H1 (cell line): Measurements from ENCODE around the gene SLC37A1. TPM values are rescaled to one million over a fixed set of nuclear protein-coding genes. Genes with fewer than 3 reads are reported as not detected.

Source experiments
- CTCF ChIA-PET: fragments of 300-600 bp; sonication (Branson Sonifier 250); formaldehyde crosslinking; loops from one replicate; lab custom pipeline; 2021; ENCODE audit not compliant: partially characterized antibody; lab: Charles Lee
- POLR2A ChIA-PET: fragments of 300-600 bp; sonication (Branson Sonifier 250); formaldehyde crosslinking; loops from one replicate; lab custom pipeline; 2021; ENCODE audit warnings: inconsistent platforms; ENCODE audit not compliant: partially characterized antibody; lab: Charles Lee
- DNase-seq, 2 experiments: peaks; one replicate each; pipeline versions ENCODE4 v3.0.0 to v3.0.0-alpha.2; 2010 to 2022; ENCODE audit warnings: low spot score in 2 of 2, low read depth in 1 of 2, mixed read lengths in 1 of 2
- FAIRE-seq: peaks from 2 replicates; lab custom pipeline; 2011; peaks lifted over from hg19 to GRCh38; lab: Jason Lieb, UNC
- H2AFZ ChIP-seq: 2 replicates; pipeline ENCODE4 v1.8.1; 2012; ENCODE audit warnings: low read length, inconsistent platforms
- H2AK5ac ChIP-seq: 2 replicates; pipeline ENCODE4 v1.6.1; 2013; ENCODE audit warnings: low read depth, low read length
- H2BK120ac ChIP-seq: replicated peaks from 2 replicates; pipeline ENCODE3; 2013; ENCODE audit warnings: low read depth, low read length, inconsistent platforms
- H2BK12ac ChIP-seq: 2 replicates; pipeline ENCODE4 v1.6.1; 2013; ENCODE audit warnings: low read depth, low read length
- H2BK15ac ChIP-seq: 2 replicates; pipeline ENCODE4 v1.6.1; 2013; ENCODE audit warnings: low read length
- H2BK20ac ChIP-seq: 2 replicates; pipeline ENCODE4 v1.6.1; 2013; ENCODE audit warnings: low read length
- H2BK5ac ChIP-seq: 2 replicates; pipeline ENCODE4 v1.6.1; 2013; ENCODE audit warnings: low read depth, low read length
- H3K14ac ChIP-seq: 2 replicates; pipeline ENCODE4 v1.6.1; 2013; ENCODE audit warnings: inconsistent platforms; ENCODE audit not compliant: insufficient read length
- H3K18ac ChIP-seq: 2 replicates; pipeline ENCODE4 v1.6.1; 2013; ENCODE audit warnings: low read length; ENCODE audit errors: extremely low read depth
- H3K23ac ChIP-seq: 2 replicates; pipeline ENCODE4 v1.6.1; 2013; ENCODE audit warnings: inconsistent platforms; ENCODE audit not compliant: insufficient read length
- H3K23me2 ChIP-seq: 2 replicates; pipeline ENCODE4 v1.6.1; 2013; ENCODE audit warnings: low read depth, low read length
- H3K27ac ChIP-seq: 2 replicates; pipeline ENCODE4 v1.6.1; 2011; ENCODE audit warnings: low read depth, low read length, inconsistent platforms
- H3K27me3 ChIP-seq, 4 experiments: replicated peaks in 1 of 4; 1 replicate in 1 of 4; 2 replicates in 3 of 4; pipeline versions ENCODE4 v1.6.1 to v1.8.1; 2011 to 2013; ENCODE audit warnings: low read length in 3 of 4, mild to moderate bottlenecking in 3 of 4, inconsistent platforms in 2 of 4, mixed read lengths in 2 of 4, moderate library complexity in 1 of 4; ENCODE audit not compliant: control insufficient read depth in 3 of 4, insufficient read depth in 3 of 4; ENCODE audit errors: extremely low read depth in 1 of 4
- H3K36me3 ChIP-seq, 4 experiments: 2 replicates each; pipeline versions ENCODE4 v1.6.1 to v1.8.1; 2011 to 2013; ENCODE audit warnings: mild to moderate bottlenecking in 4 of 4, low read length in 3 of 4, moderate library complexity in 2 of 4, control low read depth in 1 of 4, inconsistent platforms in 1 of 4; ENCODE audit not compliant: insufficient read depth in 4 of 4, control insufficient read depth in 2 of 4
- H3K4ac ChIP-seq: replicated peaks from 2 replicates; pipeline ENCODE3; 2013; ENCODE audit warnings: low read length, low read depth, mixed read lengths, inconsistent platforms; ENCODE audit not compliant: insufficient read length
- H3K4me1 ChIP-seq, 4 experiments: replicated peaks in 1 of 4; 1 replicate in 1 of 4; 2 replicates in 3 of 4; pipeline versions ENCODE4 v1.6.1 to v1.8.1; 2011 to 2013; ENCODE audit warnings: low read length in 3 of 4, inconsistent platforms in 2 of 4, mixed read lengths in 1 of 4; ENCODE audit not compliant: insufficient read depth in 4 of 4, control insufficient read depth in 3 of 4
- H3K4me2 ChIP-seq, 2 experiments: 2 replicates each; pipeline versions ENCODE4 v1.6.1 to v1.8.1; 2011 to 2013; ENCODE audit warnings: low read depth in 2 of 2, low read length in 2 of 2, control low read depth in 1 of 2, inconsistent platforms in 1 of 2, mild to moderate bottlenecking in 1 of 2; ENCODE audit not compliant: insufficient read depth in 1 of 2
- H3K4me3 ChIP-seq, 4 experiments: fragments of 200-600, 300-600 bp in 1 of 4; sonication (generic), shearing (Covaris generic), sonication (Bioruptor Twin) in 1 of 4; 2 replicates each; pipeline versions ENCODE4 v1.5.1 to v1.8.1; 2011 to 2016; ENCODE audit warnings: low read length in 4 of 4, low read depth in 3 of 4, control low read depth in 2 of 4, inconsistent platforms in 2 of 4, mild to moderate bottlenecking in 2 of 4, mixed read lengths in 1 of 4, moderate library complexity in 1 of 4; ENCODE audit not compliant: insufficient read depth in 2 of 4; ENCODE audit errors: extremely low read depth in 1 of 4
- H3K56ac ChIP-seq: replicated peaks from 2 replicates; pipeline ENCODE3; 2013; ENCODE audit warnings: low read depth, mild to moderate bottlenecking, mixed read lengths, low read length, inconsistent platforms; ENCODE audit not compliant: insufficient read length
- H3K79me1 ChIP-seq: 2 replicates; pipeline ENCODE4 v1.6.1; 2013; ENCODE audit warnings: low read depth, low read length, control low read depth
- H3K79me2 ChIP-seq, 2 experiments: 2 replicates each; pipeline versions ENCODE4 v1.6.1 to v1.8.1; 2012 to 2013; ENCODE audit warnings: low read length in 2 of 2, mild to moderate bottlenecking in 2 of 2, inconsistent platforms in 1 of 2; ENCODE audit not compliant: insufficient read depth in 2 of 2, control insufficient read depth in 1 of 2
- H3K9ac ChIP-seq, 4 experiments: replicated peaks in 1 of 4; 1 replicate in 1 of 4; 2 replicates in 3 of 4; pipeline versions ENCODE4 v1.6.1 to v1.8.1; 2011 to 2013; ENCODE audit warnings: low read depth in 3 of 4, low read length in 3 of 4, control low read depth in 2 of 4, mild to moderate bottlenecking in 2 of 4, moderate library complexity in 2 of 4, inconsistent platforms in 1 of 4; ENCODE audit errors: extremely low read depth in 1 of 4
- H3K9me3 ChIP-seq, 2 experiments: 2 replicates each; pipeline versions ENCODE4 v1.6.1 to v1.8.1; 2012 to 2013; ENCODE audit warnings: mild to moderate bottlenecking in 2 of 2, moderate library complexity in 2 of 2, control low read depth in 1 of 2, inconsistent platforms in 1 of 2, low read depth in 1 of 2, low read length in 1 of 2, mixed read lengths in 1 of 2; ENCODE audit not compliant: insufficient read depth in 2 of 2
- H4K20me1 ChIP-seq, 2 experiments: replicated peaks in 1 of 2; 2 replicates each; pipeline versions ENCODE3 to v1.8.1; 2011 to 2013; ENCODE audit warnings: inconsistent platforms in 2 of 2, low read length in 2 of 2, mild to moderate bottlenecking in 1 of 2; ENCODE audit not compliant: insufficient read depth in 2 of 2, control insufficient read depth in 1 of 2
- H4K5ac ChIP-seq: 2 replicates; pipeline ENCODE4 v1.6.1; 2013; ENCODE audit warnings: low read length, low read depth, mixed read lengths, inconsistent platforms; ENCODE audit not compliant: insufficient read length
- H4K8ac ChIP-seq: 2 replicates; pipeline ENCODE4 v1.8.0; 2013; ENCODE audit warnings: mild to moderate bottlenecking, moderate library complexity, low read length, inconsistent platforms; ENCODE audit not compliant: insufficient read depth; ENCODE audit errors: extremely low read depth
- H4K91ac ChIP-seq: replicated peaks from 2 replicates; pipeline ENCODE3; 2013; ENCODE audit warnings: low read length, mixed read lengths, inconsistent platforms; ENCODE audit not compliant: insufficient read length
- BCL11A ChIP-seq, 2 experiments: IDR thresholded peaks; one replicate each; pipeline ENCODE4 v1.6.1; 2011; ENCODE audit warnings: low read depth in 2 of 2, low read length in 2 of 2, mild to moderate bottlenecking in 2 of 2
- HDAC2 ChIP-seq, 2 experiments: fragments of 300-600 bp in 1 of 2; sonication (generic) in 1 of 2; IDR thresholded peaks; 2 replicates each; pipeline ENCODE4 v1.6.1; 2011 to 2012; ENCODE audit warnings: low read depth in 2 of 2, low read length in 2 of 2, mild to moderate bottlenecking in 2 of 2, moderate library complexity in 2 of 2, borderline replicate concordance in 1 of 2, inconsistent platforms in 1 of 2
- KDM5A ChIP-seq: fragments of 200-600 bp; IDR thresholded peaks from 2 replicates; pipeline ENCODE4 v1.7.1; 2012; ENCODE audit warnings: mild to moderate bottlenecking, low read length, inconsistent platforms, mixed read lengths
- MAFK ChIP-seq: IDR thresholded peaks from 2 replicates; pipeline ENCODE4 v1.6.1; 2012; ENCODE audit warnings: low read depth, mild to moderate bottlenecking, improper control_type of control experiment, low read length
- NANOG ChIP-seq: IDR thresholded peaks from 2 replicates; pipeline ENCODE4 v1.6.1; 2011; ENCODE audit warnings: low read length, low read depth, mild to moderate bottlenecking, inconsistent platforms; ENCODE audit not compliant: insufficient read depth, poor library complexity, severe bottlenecking
- RAD21 ChIP-seq, 2 experiments: IDR thresholded peaks in 1 of 2; conservative IDR thresholded peaks in 1 of 2; 2 replicates each; pipeline ENCODE4 v1.6.1; 2011; ENCODE audit warnings: low read depth in 2 of 2, low read length in 2 of 2, improper control_type of control experiment in 1 of 2, inconsistent platforms in 1 of 2, mild to moderate bottlenecking in 1 of 2, moderate library complexity in 1 of 2
- SUZ12 ChIP-seq: fragments of 200-600 bp; sonication (generic); IDR thresholded peaks from 2 replicates; pipeline ENCODE4 v1.6.1; 2012; ENCODE audit warnings: mild to moderate bottlenecking, inconsistent platforms, low read length, moderate library complexity, mixed read lengths
- TAF7 ChIP-seq: optimal IDR thresholded peaks from 2 replicates; pipeline ENCODE3; 2011; ENCODE audit warnings: low read depth, mild to moderate bottlenecking, inconsistent platforms, low read length, moderate library complexity, borderline replicate concordance
- TBP ChIP-seq: IDR thresholded peaks from 2 replicates; pipeline ENCODE4 v1.6.1; 2011; ENCODE audit warnings: low read depth, low read length, improper control_type of control experiment
- whole genome bisulfite sequencing, 2 experiments: shearing (Covaris generic) in 1 of 2; methylation state at CpG; one replicate each; pipeline versions ENCODE4 v1.1.6 to v1.1.7; 2013 to 2015; ENCODE audit warnings: low lambda C conversion rate in 2 of 2, mixed read lengths in 2 of 2, inconsistent platforms in 1 of 2, low coverage in 1 of 2, missing lambda C conversion rate in 1 of 2; ENCODE audit not compliant: insufficient replicate concordance in 2 of 2, insufficient coverage in 1 of 2, insufficient read length in 1 of 2; ENCODE audit errors: extremely low coverage in 1 of 2, missing lambda C conversion rate in 1 of 2; 5-methylcytosine and 5-hydroxymethylcytosine counted together
- polyA plus RNA-seq, 7 experiments: library from polyadenylated mRNA; depleted of rRNA in 3 of 7; stranded (reverse) in 5 of 7; unstranded in 2 of 7; fragments of >200 nt in 5 of 7; fragments of 200-250 nt in 2 of 7; gene quantifications; 1 replicate in 5 of 7; 2 replicates in 1 of 7; 4 replicates in 1 of 7; pipeline versions ENCODE4 v1.2.1 to v1.2.3, GENCODE V29; 2011 to 2013; ENCODE audit warnings: missing spikeins in 2 of 7, mixed read lengths in 2 of 7
- total RNA-seq: library from RNA; stranded (reverse); fragmentation: NEBNext Ultra II Directional; extraction: Animal tissue kit (Norgen Biotek cat#: 25700); gene quantifications from 2 replicates; pipeline ENCODE4 v1.2.1, GENCODE V29; 2021
- TF ChIP-seq, protein P1 (sequence below): IDR thresholded peaks from 2 replicates; pipeline ENCODE4 v1.6.1; 2011; ENCODE audit warnings: low read length, improper control_type of control experiment

SLC37A1 gene
- total and polyA plus RNA-seq, 2 of the 8 experiments (the other 6 are each of a cell fraction or from before 2014, with no cell fraction given) = 15.6 to 30.9 TPM

DNA sequence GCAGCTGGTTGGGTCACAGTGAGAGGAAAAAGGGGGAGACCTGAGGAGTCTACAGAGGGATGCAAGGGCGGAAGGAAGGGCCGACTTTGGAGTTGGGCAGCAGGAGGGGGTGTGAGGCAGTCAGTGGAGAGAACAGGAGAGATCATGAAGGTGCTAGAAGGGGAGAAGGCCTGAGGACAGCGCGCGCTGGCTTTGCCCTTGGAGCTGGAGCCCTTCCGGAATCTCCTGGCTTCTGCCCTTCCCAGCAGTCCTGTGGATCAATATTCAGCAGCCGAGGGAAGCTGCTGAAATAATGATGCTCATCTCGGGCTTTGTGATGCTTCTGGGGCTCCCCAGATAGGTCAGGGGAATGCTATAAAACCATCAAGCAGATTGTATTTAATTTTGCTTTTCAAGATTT is 26.7 kb downstream of the SLC37A1 start:
- Histone ChIP-seq H3K18ac (no peak overlapping the region), H3K79me2 (no peaks in the 10 kb centered on the region), H3K27ac (no peak overlapping the region), H2BK15ac (no peak overlapping the region), H2BK12ac (no peak overlapping the region), H3K56ac (no peak overlapping the region), H3K4me2 (no peak overlapping the region), H3K4me3 (no peak overlapping the region), H3K23me2 (no peaks in the 10 kb centered on the region), H3K14ac (no peak overlapping the region), H3K9me3 (no peaks in the 10 kb centered on the region), H2BK5ac (no peak overlapping the region), H3K9ac (no peak overlapping the region), H3K23ac (no peak overlapping the region), H2BK120ac (no peak overlapping the region), H2AK5ac (no peak overlapping the region), H3K4ac (no peak overlapping the region), H4K8ac (no peak overlapping the region), H2AFZ (no peak overlapping the region), H2BK20ac (no peak overlapping the region), H3K4me1 (no peaks in the 10 kb centered on the region; a peak in 1 of 7 replicates), H3K27me3 (no peaks in the 10 kb centered on the region), H4K20me1 (peaks cover 0 to 3% of the 10 kb centered on the region in 2 experiments), H4K5ac (no peak overlapping the region), H3K79me1 (no peaks in the 10 kb centered on the region), H3K36me3 (peaks cover 0 to 6% (median 3%) of the 10 kb centered on the region in 4 experiments; a peak in 5 of 8 replicates), H4K91ac (no peak overlapping the region)
- POLR2A ChIA-PET = no interaction called here
- whole genome bisulfite sequencing, 2 experiments = 85% methylated on average over 8 of the region's 8 CpGs; no CpG with 5 or more reads in 1 of the 2 experiments
- FAIRE-seq = no peak
- DNase-seq = no peak
- CTCF ChIA-PET = interaction anchor here (0.6 to 2.7 kb wide), 6 partner anchors 10 to 145 kb away, joined by 3 to 13 read pairs (median 4); no protein-coding TSS in a partner anchor
- TF ChIP-seq SUZ12 (no peak), KDM5A (no peak), BCL11A (IDR thresholded peaks at IDR 0.05; ENCODE audit: low read depth in 2 of 2, low read length in 2 of 2) (no peak), MAFK (no peak), RAD21 (IDR thresholded peaks at IDR 0.05 in 1 of 2, conservative IDR thresholded peaks at IDR 0.05 in 1 of 2; ENCODE audit: low read depth in 2 of 2, low read length in 2 of 2) (no peak), HDAC2 (IDR thresholded peaks at IDR 0.05; ENCODE audit: borderline replicate concordance in 1 of 2, low read depth in 2 of 2, low read length in 2 of 2) (no peak), TAF7 (no peak), TBP (no peak), NANOG (no peak)
- TF ChIP-seq, protein P1, sequence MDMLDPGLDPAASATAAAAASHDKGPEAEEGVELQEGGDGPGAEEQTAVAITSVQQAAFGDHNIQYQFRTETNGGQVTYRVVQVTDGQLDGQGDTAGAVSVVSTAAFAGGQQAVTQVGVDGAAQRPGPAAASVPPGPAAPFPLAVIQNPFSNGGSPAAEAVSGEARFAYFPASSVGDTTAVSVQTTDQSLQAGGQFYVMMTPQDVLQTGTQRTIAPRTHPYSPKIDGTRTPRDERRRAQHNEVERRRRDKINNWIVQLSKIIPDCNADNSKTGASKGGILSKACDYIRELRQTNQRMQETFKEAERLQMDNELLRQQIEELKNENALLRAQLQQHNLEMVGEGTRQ = no peak
